Cardiac muscle cell (in vitro differentiated cells and primary cell): ENCODE measurements around the gene KYNU. TPM values are rescaled to one million over a fixed set of nuclear protein-coding genes. Genes with fewer than 3 reads are reported as not detected.

ENCODE experiments used
- DNase-seq, 2 donors: peaks; one replicate each; pipeline versions ENCODE4 v3.0.0 to v3.0.0-alpha.2; 2010 to 2017; ENCODE audit warnings: low read depth in 1 of 2, low spot score in 1 of 2
- H3K27ac ChIP-seq: fragments of 200-600 bp; sonication (generic); 2 replicates; pipeline ENCODE4 v1.5.1; 2016
- H3K27me3 ChIP-seq: fragments of 200-600 bp; sonication (generic); 2 replicates; pipeline ENCODE4 v1.6.0; 2016; ENCODE audit warnings: control low read depth
- H3K36me3 ChIP-seq: fragments of 200-600 bp; sonication (generic); 2 replicates; pipeline ENCODE4 v1.5.1; 2016; ENCODE audit warnings: control low read depth
- H3K4me1 ChIP-seq: fragments of 200-600 bp; sonication (generic); 2 replicates; pipeline ENCODE4 v1.8.1; 2017; ENCODE audit warnings: low read depth, mild to moderate bottlenecking, mixed run types
- H3K4me3 ChIP-seq: fragments of 200-600 bp; sonication (generic); 2 replicates; pipeline ENCODE4 v1.5.1; 2016; ENCODE audit warnings: mild to moderate bottlenecking
- H3K9me3 ChIP-seq: fragments of 200-600 bp; sonication (generic); 2 replicates; pipeline ENCODE4 v1.5.1; 2017; ENCODE audit warnings: low read depth, mild to moderate bottlenecking, control low read depth
- CTCF ChIP-seq: IDR thresholded peaks from 2 replicates; pipeline ENCODE4 v1.5.1; 2012; ENCODE audit warnings: low read depth, mild to moderate bottlenecking, low read length
- polyA plus RNA-seq: library from polyadenylated mRNA; unstranded; fragments of >200 nt; fragmentation: Nextera tagmentation; extraction: Ambion mirVana; gene quantifications from 2 replicates; pipeline ENCODE4 v1.2.1, GENCODE V29; 2016
- total RNA-seq: library from RNA; depleted of rRNA; stranded (reverse); fragments of >200 nt; gene quantifications from 2 replicates; pipeline ENCODE4 v1.2.3, GENCODE V29; 2016

Gene KYNU
- total and polyA plus RNA-seq, 2 experiments from 2014 or later: 0.12 to 0.24 TPM

DNA sequence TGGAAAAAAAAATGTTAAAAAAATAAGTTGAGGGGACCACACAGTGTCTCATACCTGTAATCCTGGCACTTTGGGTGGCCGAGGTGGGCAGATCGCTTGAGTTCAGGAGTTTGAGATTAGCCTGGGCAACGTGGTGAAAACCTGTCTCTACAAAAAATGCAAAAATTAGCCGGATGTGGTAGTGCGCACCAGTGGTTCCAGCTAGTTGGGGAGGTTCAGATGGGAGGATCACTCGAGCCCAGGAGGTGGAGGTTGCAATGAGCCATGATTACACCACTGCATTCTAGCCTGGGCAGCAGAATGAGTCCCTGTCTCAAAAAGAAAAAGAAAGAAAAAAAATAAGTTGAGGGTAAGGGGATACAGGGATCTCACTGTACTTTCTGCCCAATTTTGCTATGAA lies 6.1 kb upstream of the KYNU start:
- no peaks in the 10 kb centered on the region for H3K36me3 ChIP-seq

DNA sequence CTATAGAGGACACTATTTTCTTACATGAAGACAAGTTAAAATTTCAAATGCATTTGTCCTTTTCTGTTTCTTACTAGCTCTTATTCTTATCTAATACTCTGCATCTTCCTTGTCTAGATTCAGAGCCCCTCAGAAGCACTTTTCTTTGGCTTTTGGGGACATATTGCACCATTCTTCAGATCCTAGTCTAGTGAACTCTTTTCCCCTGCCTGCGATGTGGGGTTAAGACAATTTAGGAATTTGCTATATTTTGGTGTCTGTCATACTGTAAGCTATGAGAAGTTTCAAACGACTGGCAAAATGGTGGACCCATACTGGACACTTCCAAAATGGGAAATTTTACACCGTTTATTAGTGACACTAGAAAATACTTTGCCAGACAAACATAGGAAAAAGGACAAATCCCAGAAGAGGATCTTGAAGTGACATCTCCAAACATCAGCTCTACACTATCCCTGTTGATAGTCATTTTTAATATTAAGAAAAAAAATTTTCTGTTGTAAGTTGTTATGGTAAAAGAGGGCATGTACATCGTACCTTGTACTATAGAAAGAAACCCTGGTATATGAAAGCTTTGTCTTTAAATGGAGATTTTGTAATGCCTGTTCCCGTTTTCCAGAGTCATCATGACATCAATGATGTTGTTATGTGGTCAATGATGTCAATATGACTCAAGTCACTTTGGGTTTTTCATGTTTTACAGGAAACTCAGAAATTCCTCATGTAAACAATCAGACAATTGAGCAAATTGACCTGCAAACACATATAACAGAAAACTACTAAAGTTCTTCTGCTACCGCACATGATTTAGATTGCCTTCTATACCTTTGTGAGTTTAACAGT lies 4.4 kb upstream of the KYNU start:
- TF ChIP-seq CTCF: no peak

More for the DNA sequence above, 6.1 kb upstream of the KYNU start:
- no peak overlapping the region for H3K4me3 ChIP-seq
- no peaks in the 10 kb centered on the region for H3K9me3 ChIP-seq
- H3K27ac ChIP-seq: no peak overlapping the region
- no peaks in the 10 kb centered on the region for H3K27me3 ChIP-seq
- DNase-seq: no peak
- TF ChIP-seq CTCF: no peak
- H3K4me1 ChIP-seq: no peaks in the 10 kb centered on the region

DNA sequence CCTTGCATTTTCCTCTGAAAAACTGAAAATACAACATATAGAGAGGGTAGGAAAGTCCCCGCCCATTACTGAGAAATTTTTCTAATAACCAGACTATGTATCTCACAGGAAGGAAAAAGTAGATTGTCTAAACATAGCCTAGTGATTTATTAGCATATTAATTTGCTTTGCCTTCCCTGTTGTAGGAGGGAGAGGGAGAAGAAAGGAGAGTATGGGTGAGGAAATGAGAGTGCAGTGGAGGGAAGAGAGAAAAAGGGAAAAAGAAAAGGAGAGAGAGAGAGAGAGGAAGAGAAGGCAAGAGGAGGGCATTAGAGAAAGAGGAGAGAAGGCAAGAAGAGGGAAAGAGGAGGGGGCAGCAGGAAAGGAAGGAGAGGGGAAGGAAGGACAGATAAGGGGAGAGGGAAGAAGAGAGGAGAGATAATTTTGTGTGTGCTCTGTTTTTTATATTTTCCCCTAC lies 3.6 kb upstream of the KYNU start:
- TF ChIP-seq CTCF: no peak
- no peaks in the 10 kb centered on the region for H3K4me1 ChIP-seq
- no peaks in the 10 kb centered on the region for H3K9me3 ChIP-seq
- H3K27me3 ChIP-seq: no peaks in the 10 kb centered on the region
- H3K4me3 ChIP-seq: no peak overlapping the region
- H3K36me3 ChIP-seq: no peaks in the 10 kb centered on the region
- DNase-seq: no peak
- no peak overlapping the region for H3K27ac ChIP-seq

More for the DNA sequence above, 4.4 kb upstream of the KYNU start:
- Histone ChIP-seq H3K4me1 (no peaks in the 10 kb centered on the region), H3K27me3 (no peaks in the 10 kb centered on the region), H3K4me3 (no peak overlapping the region), H3K27ac (no peak overlapping the region), H3K9me3 (no peaks in the 10 kb centered on the region), H3K36me3 (no peaks in the 10 kb centered on the region)
- peak in 1 of 2 donors; percentile 84 for DNase-seq

DNA sequence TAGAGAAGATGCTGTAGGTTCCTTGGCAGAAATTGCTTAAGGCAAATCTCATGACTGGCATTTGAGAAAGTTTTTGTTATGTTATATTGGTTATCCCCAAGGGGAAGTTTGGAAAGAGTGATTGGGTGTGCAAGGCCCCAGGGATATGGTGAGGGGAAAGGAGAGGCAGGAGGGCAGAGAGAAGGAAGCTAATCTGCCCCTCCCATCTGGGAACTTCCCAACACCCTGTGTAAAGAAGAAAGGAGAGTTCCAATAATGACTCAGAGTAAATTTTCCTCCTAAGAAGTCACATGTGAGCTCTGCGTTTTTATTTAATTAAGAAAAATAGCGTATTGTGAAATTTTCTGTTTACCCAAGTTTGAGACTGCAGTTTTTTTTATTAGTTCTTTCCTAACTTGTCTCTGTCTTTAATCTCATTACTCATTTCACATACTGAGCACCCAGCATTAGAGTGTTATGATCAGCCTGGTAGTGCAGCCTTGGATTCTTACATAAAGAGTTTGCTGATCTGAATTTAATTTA lies 3.1 kb upstream of the KYNU start:
- H3K9me3 ChIP-seq: no peaks in the 10 kb centered on the region
- no peaks in the 10 kb centered on the region for H3K27me3 ChIP-seq
- H3K36me3 ChIP-seq: no peaks in the 10 kb centered on the region
- peak in 1 of 2 donors; percentile 90 for DNase-seq
- H3K4me3 ChIP-seq: no peak overlapping the region
- no peak overlapping the region for H3K27ac ChIP-seq
- no peak for TF ChIP-seq CTCF
- H3K4me1 ChIP-seq: no peaks in the 10 kb centered on the region

- H3K36me3 ChIP-seq: no peaks in the 10 kb centered on the region
- no peaks in the 10 kb centered on the region for H3K27me3 ChIP-seq
- H3K27ac ChIP-seq: no peak overlapping the region
Observed at GRCh38 chr2:142875010-142875409, 2.5 kb upstream of the KYNU start.

More at GRCh38 chr2:142875010-142875409, 2.5 kb upstream of the KYNU start:
- no peak for TF ChIP-seq CTCF
- Histone ChIP-seq H3K9me3 (no peaks in the 10 kb centered on the region), H3K4me1 (no peaks in the 10 kb centered on the region), H3K4me3 (no peak overlapping the region)
- DNase-seq: no peak
